GM18507 (cell line): ENCODE measurements around the gene CACNA2D2.

Experiments
- DNase-seq: peaks from one replicate; pipeline ENCODE4 v3.0.0; 2011; ENCODE audit warnings: low read depth; ENCODE audit not compliant: insufficient read length; ENCODE audit errors: extremely low spot score
- FAIRE-seq: peaks from 2 replicates; lab custom pipeline; 2011; peaks lifted over from hg19 to GRCh38; lab: Jason Lieb, UNC

CACNA2D2 gene

GRCh38 chr3:50503504-50504342 is at the start of gene CACNA2D2:
Gene CACNA2D2 (minus strand): TSS chr3:50503634. CDS start chr3:50503423, 211 bp downstream.
- FAIRE-seq: no peak
- DNase-seq: no peak

- no peak for DNase-seq
- FAIRE-seq: no peak
Measured at GRCh38 chr3:50552598-50552997, 49.2 kb upstream of the CACNA2D2 start.

- DNase-seq (no peak), FAIRE-seq (no peak)
Measured at GRCh38 chr3:50551681-50552435, 48.4 kb upstream of the CACNA2D2 start.

DNA sequence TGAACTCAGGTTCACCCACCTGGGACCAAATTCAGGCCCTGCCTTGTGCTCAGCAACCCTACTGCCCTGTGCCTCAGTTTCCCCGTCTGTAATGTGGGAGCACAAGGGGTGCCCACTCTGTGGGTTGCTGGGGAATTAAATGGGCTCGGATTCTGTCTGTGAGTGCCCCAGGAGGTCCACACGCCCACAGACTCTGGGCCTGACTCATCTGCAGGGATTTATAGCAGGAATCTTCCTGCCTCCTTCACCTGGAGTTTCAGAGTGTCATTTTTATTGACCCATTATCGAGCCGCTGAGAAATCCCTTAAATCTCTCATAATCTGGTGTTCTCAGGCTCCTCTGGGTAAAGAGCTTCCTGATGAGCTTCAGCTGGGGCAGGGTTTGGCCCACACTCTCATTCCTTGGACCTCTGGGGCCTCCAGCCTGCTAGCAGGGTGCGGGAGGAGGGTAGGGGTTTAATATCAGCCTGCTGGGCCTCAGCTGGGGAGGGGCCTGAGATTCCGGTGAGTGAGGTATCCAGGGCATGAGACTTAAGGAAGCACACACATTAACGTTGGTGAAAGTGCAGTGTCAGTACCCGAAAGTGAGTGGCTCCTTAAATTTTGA is 47.7 kb upstream of the CACNA2D2 start:
- FAIRE-seq (no peak), DNase-seq (no peak)

GRCh38 chr3:50550079-50550736 is 46.8 kb upstream of the CACNA2D2 start:
- FAIRE-seq (peak; percentile 41), DNase-seq (peak; percentile 54)

GRCh38 chr3:50549226-50549625 is 45.8 kb upstream of the CACNA2D2 start:
- FAIRE-seq (no peak), DNase-seq (no peak)

- DNase-seq (no peak), FAIRE-seq (no peak)
Measured at GRCh38 chr3:50545781-50546180, 42.3 kb upstream of the CACNA2D2 start.

GRCh38 chr3:50542177-50543034 is 39.0 kb upstream of the CACNA2D2 start:
- DNase-seq (peak; percentile 64), FAIRE-seq (peak; percentile 91)

DNA sequence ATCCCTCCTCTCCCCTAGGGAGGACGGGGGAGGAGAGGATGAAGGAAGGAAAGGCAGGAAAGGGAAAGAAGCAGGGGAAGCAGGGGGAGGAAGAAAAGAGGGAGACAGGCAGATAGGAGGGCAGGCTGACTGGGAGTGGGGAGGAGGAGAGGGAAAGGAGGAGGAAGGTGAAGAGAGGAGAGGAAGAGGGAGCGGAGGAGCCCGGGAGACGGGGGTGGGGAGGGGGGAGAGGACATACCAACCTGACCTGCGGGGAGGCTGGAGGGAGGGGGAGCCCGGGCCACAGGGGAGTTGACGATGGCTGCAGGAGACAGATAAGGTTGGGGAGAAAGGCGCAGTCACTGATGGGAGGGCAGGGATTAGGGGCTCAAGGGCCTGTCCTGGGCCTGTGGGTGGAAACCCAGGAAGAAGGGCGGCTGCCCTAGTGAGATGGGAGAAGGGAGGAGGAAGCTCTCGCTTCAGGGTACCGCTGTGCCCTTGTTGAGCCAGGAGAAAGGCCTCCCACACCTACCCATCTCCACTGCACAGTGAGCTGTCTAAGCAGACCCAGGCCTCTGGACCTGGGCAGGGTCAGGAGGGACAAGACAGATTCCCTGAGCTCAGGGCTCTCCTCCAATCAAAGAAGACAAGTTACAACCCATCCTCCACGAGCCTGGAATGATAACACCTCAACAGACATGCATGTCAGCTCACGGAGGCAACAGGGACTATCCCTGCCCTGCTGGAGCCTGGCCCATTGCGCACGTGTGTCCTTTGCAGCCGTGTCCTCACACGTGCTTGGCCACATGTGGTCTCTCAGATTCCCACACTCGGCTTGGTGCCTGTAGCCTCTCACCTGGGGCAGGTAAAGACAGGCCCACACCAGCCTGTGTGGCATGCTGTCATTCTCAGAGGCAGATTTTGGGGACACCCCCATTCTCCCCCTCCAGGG is 36.2 kb upstream of the CACNA2D2 start:
- DNase-seq (no peak), FAIRE-seq (no peak)

DNA sequence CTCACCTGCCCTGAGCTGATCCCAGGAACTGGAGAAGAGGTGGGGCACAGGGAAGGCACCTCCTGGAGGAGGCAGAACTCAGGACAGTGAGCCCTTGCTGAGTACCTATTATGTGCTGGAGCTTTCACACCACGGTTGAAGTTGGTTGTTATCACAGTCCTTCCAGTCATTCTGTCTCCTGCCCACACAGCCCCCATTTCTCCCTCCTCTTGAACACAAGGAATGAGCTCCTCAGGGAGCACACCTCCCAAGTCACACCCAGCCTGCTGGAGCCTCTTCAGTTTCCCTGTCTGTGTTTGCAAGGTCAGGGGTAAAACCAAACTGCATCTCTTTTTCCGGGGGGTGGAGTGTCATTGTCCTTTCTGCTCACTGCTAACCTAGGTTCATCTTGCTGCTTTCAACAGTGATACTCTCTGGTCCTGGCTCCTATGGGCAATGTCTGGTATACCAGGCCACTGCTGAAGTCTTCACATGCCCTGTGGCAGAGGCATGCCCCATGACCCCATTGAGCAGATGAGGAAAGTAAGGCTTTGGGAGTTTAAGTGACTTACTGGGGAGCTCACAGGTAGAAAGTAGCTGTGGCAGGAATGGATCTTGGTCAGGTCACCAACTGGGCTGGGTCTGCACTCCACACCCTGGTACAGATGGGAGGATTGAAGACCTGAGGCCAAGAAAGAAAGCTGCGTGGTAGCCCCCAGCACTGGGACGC is 34.1 kb upstream of the CACNA2D2 start:
- FAIRE-seq: no peak
- no peak for DNase-seq

- no peak for FAIRE-seq
- no peak for DNase-seq
Measured at GRCh38 chr3:50536471-50537180, 33.2 kb upstream of the CACNA2D2 start.

GRCh38 chr3:50534681-50535330 is 31.4 kb upstream of the CACNA2D2 start:
- FAIRE-seq (no peak), DNase-seq (no peak)

GRCh38 chr3:50533807-50534461 is 30.5 kb upstream of the CACNA2D2 start:
- DNase-seq (no peak), FAIRE-seq (no peak)

- DNase-seq: no peak
- FAIRE-seq: no peak
Measured at GRCh38 chr3:50533316-50533715, 29.9 kb upstream of the CACNA2D2 start.

DNA sequence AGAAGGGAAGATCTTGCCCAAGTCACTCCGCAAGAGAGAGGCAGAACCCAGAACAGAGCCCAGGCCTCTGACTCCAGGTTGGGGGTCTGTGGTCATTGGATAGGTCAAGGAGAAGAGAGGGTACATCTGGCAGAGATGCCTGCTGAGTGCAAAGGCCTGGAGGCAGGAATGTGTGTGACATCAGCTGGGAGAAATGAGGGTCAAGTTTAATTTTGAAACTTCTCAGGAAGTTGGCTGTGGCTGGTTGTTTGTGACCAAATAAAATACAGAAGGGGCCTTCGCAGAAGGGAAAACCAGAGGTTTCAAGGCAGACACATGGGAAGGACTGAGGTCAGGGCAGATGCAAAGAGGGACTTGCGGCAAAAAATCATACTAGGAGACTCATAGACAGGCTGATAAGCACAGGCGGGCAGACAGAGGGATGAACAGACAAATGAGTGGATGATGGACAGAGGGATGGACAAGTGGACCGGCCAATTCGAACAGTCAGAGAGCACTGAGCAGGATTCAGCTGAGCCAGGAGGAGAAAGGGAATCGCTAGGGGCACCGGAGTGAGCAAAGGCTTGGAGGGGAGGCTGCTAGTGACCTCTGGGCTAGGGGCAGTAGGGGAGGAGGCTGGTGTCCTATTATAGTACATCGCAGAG is 28.8 kb upstream of the CACNA2D2 start:
- FAIRE-seq (no peak), DNase-seq (no peak)
